Activated B cell treated with CpG ODN at 0.5 μM for 24 hours (primary cell): Measurements from ENCODE around the gene RAB11FIP4. TPM values are rescaled to one million over a fixed set of nuclear protein-coding genes. Genes with fewer than 3 reads are reported as not detected.

Experiments
- ATAC-seq: fragments of 200-7000 bp; cut with Tn5 transposase; one replicate; pipeline ENCODE4 v1.10.0; 2021; ENCODE audit warnings: low read depth, mild to moderate bottlenecking, moderate library complexity
- CTCF ChIA-PET: fragments of 350-600 bp; sonication (Branson Sonifier 250); formaldehyde crosslinking; loops from one replicate; lab custom pipeline; 2021; ENCODE audit warnings: antibody characterized with exemption; lab: Charles Lee
- POLR2A ChIA-PET: fragments of 350-600 bp; sonication (Branson Sonifier 250); formaldehyde crosslinking; loops from one replicate; lab custom pipeline; 2021; ENCODE audit warnings: antibody characterized with exemption; lab: Charles Lee
- DNase-seq: peaks from one replicate; pipeline ENCODE4 v3.0.0; 2022
- H3K27ac Mint-ChIP-seq: one replicate; pipeline ENCODE4 v1.8.0; 2020; ENCODE audit warnings: mixed read lengths
- H3K27me3 Mint-ChIP-seq: one replicate; pipeline ENCODE4 v1.8.0; 2021; ENCODE audit warnings: mixed read lengths
- H3K36me3 Mint-ChIP-seq: one replicate; pipeline ENCODE4 v1.8.0; 2021; ENCODE audit warnings: low read depth, mixed read lengths
- H3K4me1 Mint-ChIP-seq: one replicate; pipeline ENCODE4 v1.8.0; 2021; ENCODE audit warnings: mixed read lengths
- H3K4me3 Mint-ChIP-seq: one replicate; pipeline ENCODE4 v1.8.0; 2020; ENCODE audit warnings: mild to moderate bottlenecking, mixed read lengths
- H3K9me3 Mint-ChIP-seq: one replicate; pipeline ENCODE4 v1.8.0; 2020; ENCODE audit warnings: mixed read lengths
- CTCF ChIP-seq: fragments of 200-600 bp; IDR thresholded peaks from one replicate; pipeline ENCODE4 v1.8.0; 2022; ENCODE audit warnings: antibody characterized with exemption, mild to moderate bottlenecking
- intact Hi-C: fragments of 100-400 bp; cut with micrococcal nuclease; formaldehyde crosslinking; loops from one replicate; pipeline ENCODE4 v1.15.1; 2024
- total RNA-seq: library from RNA; stranded (reverse); gene quantifications from 2 replicates; pipeline ENCODE4 v1.2.3, GENCODE V29; 2022

Gene RAB11FIP4
- total RNA-seq, 1 donor from 2014 or later, result 43.2 TPM

- POLR2A ChIA-PET, result no interaction called here
- intact Hi-C loops, result no loop called here
- no peak for DNase-seq
- H3K9me3 Mint-ChIP-seq, result no peaks in the 10 kb centered on the region
- H3K27ac Mint-ChIP-seq, result no peak overlapping the region
- no peaks in the 10 kb centered on the region for H3K27me3 Mint-ChIP-seq
- ATAC-seq, result no peak
- H3K36me3 Mint-ChIP-seq, result no peaks in the 10 kb centered on the region
- TF ChIP-seq CTCF, result no peak
- no peak overlapping the region for H3K4me3 Mint-ChIP-seq
- CTCF ChIA-PET, result no interaction called here
- H3K4me1 Mint-ChIP-seq, result no peaks in the 10 kb centered on the region
Measured at GRCh38 chr17:31458829-31459228, 67.4 kb downstream of the RAB11FIP4 start.

- POLR2A ChIA-PET, result no interaction called here
Measured at GRCh38 chr17:31459716-31460115, 68.2 kb downstream of the RAB11FIP4 start.

GRCh38 chr17:31460226-31460721 is 68.8 kb downstream of the RAB11FIP4 start:
- Mint-ChIP-seq H3K4me3 (no peak overlapping the region), H3K27ac (no peak overlapping the region), H3K27me3 (no peaks in the 10 kb centered on the region), H3K4me1 (no peaks in the 10 kb centered on the region), H3K9me3 (no peaks in the 10 kb centered on the region), H3K36me3 (no peaks in the 10 kb centered on the region)
- TF ChIP-seq CTCF, result no peak
- intact Hi-C loops, result loop anchor here (5.0 kb wide), 1 partner anchor 383 kb away; no protein-coding TSS in a partner anchor
- DNase-seq, result no peak
- ATAC-seq, result no peak
- POLR2A ChIA-PET, result no interaction called here
- CTCF ChIA-PET, result no interaction called here

More at GRCh38 chr17:31459716-31460115, 68.2 kb downstream of the RAB11FIP4 start:
- no peaks in the 10 kb centered on the region for H3K9me3 Mint-ChIP-seq
- H3K36me3 Mint-ChIP-seq, result no peaks in the 10 kb centered on the region
- no peak for TF ChIP-seq CTCF
- H3K4me1 Mint-ChIP-seq, result no peaks in the 10 kb centered on the region
- DNase-seq (no peak), ATAC-seq (no peak)
- no peaks in the 10 kb centered on the region for H3K27me3 Mint-ChIP-seq
- H3K27ac Mint-ChIP-seq, result no peak overlapping the region
- intact Hi-C loops, result loop anchor here (5.0 kb wide), 1 partner anchor 382 kb away; no protein-coding TSS in a partner anchor
- no peak overlapping the region for H3K4me3 Mint-ChIP-seq
- CTCF ChIA-PET, result no interaction called here

- Mint-ChIP-seq H3K27me3 (no peaks in the 10 kb centered on the region), H3K36me3 (no peaks in the 10 kb centered on the region), H3K4me3 (no peak overlapping the region), H3K9me3 (no peaks in the 10 kb centered on the region), H3K27ac (no peak overlapping the region), H3K4me1 (no peaks in the 10 kb centered on the region)
- intact Hi-C loops, result loop anchor here (5.0 kb wide), 1 partner anchor 384 kb away; no protein-coding TSS in a partner anchor
- POLR2A ChIA-PET, result no interaction called here
- no peak for ATAC-seq
- CTCF ChIA-PET, result no interaction called here
- TF ChIP-seq CTCF, result no peak
- no peak for DNase-seq
Measured at GRCh38 chr17:31461227-31461810, 69.8 kb downstream of the RAB11FIP4 start.

- ChIA-PET CTCF (no interaction called here), POLR2A (interaction anchor here (1.1 kb wide), 1 partner anchor 29 kb away, joined by 3 read pairs; no protein-coding TSS in a partner anchor)
- ATAC-seq, result no peak
- DNase-seq, result no peak
- no peaks in the 10 kb centered on the region for H3K36me3 Mint-ChIP-seq
- H3K27me3 Mint-ChIP-seq, result no peaks in the 10 kb centered on the region
- no peaks in the 10 kb centered on the region for H3K9me3 Mint-ChIP-seq
- H3K4me3 Mint-ChIP-seq, result no peak overlapping the region
- TF ChIP-seq CTCF, result no peak
- no peaks in the 10 kb centered on the region for H3K4me1 Mint-ChIP-seq
- intact Hi-C loops, result loop anchor here (5.0 kb wide), 1 partner anchor 385 kb away; no protein-coding TSS in a partner anchor
- no peak overlapping the region for H3K27ac Mint-ChIP-seq
Measured at GRCh38 chr17:31462261-31462660, 70.8 kb downstream of the RAB11FIP4 start.
